ENCODE results near the gene TMEM59L. TPM values are rescaled to one million over a fixed set of nuclear protein-coding genes. Genes with fewer than 3 reads are reported as not detected.

TMEM59L gene
- total and polyA plus RNA-seq, 8 donors = 0.56 to 8.9 (median 1.2) TPM

DNA sequence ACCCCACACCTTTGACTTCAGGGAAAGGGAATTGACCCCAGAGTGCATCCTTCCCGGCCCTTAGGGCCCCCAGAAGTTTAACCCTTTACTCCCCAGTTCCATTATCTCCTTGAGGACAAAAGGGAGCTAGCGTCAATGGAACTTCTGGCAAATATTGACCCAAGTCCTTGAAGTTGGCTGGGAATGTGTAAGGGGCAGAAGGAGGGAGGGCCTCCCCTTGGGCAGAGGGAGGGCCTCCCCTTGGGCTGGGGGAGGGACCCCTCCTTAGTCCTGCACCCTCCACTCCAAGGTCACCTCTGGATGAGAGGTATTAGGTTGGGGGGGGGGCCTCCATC, 3.0 kb upstream of the TMEM59L start:
- TF ChIP-seq, protein P1, sequence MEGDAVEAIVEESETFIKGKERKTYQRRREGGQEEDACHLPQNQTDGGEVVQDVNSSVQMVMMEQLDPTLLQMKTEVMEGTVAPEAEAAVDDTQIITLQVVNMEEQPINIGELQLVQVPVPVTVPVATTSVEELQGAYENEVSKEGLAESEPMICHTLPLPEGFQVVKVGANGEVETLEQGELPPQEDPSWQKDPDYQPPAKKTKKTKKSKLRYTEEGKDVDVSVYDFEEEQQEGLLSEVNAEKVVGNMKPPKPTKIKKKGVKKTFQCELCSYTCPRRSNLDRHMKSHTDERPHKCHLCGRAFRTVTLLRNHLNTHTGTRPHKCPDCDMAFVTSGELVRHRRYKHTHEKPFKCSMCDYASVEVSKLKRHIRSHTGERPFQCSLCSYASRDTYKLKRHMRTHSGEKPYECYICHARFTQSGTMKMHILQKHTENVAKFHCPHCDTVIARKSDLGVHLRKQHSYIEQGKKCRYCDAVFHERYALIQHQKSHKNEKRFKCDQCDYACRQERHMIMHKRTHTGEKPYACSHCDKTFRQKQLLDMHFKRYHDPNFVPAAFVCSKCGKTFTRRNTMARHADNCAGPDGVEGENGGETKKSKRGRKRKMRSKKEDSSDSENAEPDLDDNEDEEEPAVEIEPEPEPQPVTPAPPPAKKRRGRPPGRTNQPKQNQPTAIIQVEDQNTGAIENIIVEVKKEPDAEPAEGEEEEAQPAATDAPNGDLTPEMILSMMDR (IDR thresholded peaks at IDR 0.05) = no peak
- intact Hi-C loops (cut with DNase I) = no loop called here
- Histone ChIP-seq H3K27me3 (peaks cover 0 to 29% (median 7%) of the 10 kb centered on the region in 4 donors), H3K4me1 (peaks cover 0 to 12% (median 0%) of the 10 kb centered on the region in 3 donors), H3K27ac (no peak overlapping the region), H3K4me3 (no peak overlapping the region), H3K9me3 (no peaks in the 10 kb centered on the region), H3K36me3 (no peaks in the 10 kb centered on the region)
- ATAC-seq = no peak
- no peak for DNase-seq
- 16 to 18% methylated on average over 2 of the region's 2 CpGs for WGBS, 2 donors
- FAIRE-seq = no peak

- peaks cover 0 to 29% (median 7%) of the 10 kb centered on the region in 4 donors for H3K27me3 ChIP-seq
- no peaks in the 10 kb centered on the region for H3K9me3 ChIP-seq
- H3K36me3 ChIP-seq = no peaks in the 10 kb centered on the region
- H3K4me3 ChIP-seq = no peak overlapping the region
- no peak for FAIRE-seq
- no peak overlapping the region for H3K27ac ChIP-seq
- no peak for ATAC-seq
- peaks cover 0 to 12% (median 0%) of the 10 kb centered on the region in 3 donors for H3K4me1 ChIP-seq
- no peak for DNase-seq
- TF ChIP-seq, protein P1 (IDR thresholded peaks at IDR 0.05) = no peak
- WGBS, 2 donors = 46 to 50% methylated on average over 3 of the region's 3 CpGs
- intact Hi-C loops (cut with DNase I) = no loop called here
These were observed 2.5 kb upstream of the TMEM59L start for GRCh38 chr19:18610245-18610555.

GRCh38 chr19:18610556-18611326, 1.9 kb upstream of the TMEM59L start:
- H3K4me3 ChIP-seq = no peak overlapping the region
- no peak for ATAC-seq
- FAIRE-seq = no peak
- H3K9me3 ChIP-seq = no peaks in the 10 kb centered on the region
- peaks cover 0 to 12% (median 0%) of the 10 kb centered on the region in 3 donors for H3K4me1 ChIP-seq
- peaks cover 0 to 25% (median 7%) of the 10 kb centered on the region in 4 donors for H3K27me3 ChIP-seq
- peak in 1 of 6 donors; percentile 32 for DNase-seq
- 8 to 12% methylated on average over 34 to 45 of the region's 45 CpGs for WGBS, 2 donors
- TF ChIP-seq, protein P1 (IDR thresholded peaks at IDR 0.05) = no peak
- H3K36me3 ChIP-seq = no peaks in the 10 kb centered on the region
- no peak overlapping the region for H3K27ac ChIP-seq
- intact Hi-C loops (cut with DNase I) = no loop called here

DNA sequence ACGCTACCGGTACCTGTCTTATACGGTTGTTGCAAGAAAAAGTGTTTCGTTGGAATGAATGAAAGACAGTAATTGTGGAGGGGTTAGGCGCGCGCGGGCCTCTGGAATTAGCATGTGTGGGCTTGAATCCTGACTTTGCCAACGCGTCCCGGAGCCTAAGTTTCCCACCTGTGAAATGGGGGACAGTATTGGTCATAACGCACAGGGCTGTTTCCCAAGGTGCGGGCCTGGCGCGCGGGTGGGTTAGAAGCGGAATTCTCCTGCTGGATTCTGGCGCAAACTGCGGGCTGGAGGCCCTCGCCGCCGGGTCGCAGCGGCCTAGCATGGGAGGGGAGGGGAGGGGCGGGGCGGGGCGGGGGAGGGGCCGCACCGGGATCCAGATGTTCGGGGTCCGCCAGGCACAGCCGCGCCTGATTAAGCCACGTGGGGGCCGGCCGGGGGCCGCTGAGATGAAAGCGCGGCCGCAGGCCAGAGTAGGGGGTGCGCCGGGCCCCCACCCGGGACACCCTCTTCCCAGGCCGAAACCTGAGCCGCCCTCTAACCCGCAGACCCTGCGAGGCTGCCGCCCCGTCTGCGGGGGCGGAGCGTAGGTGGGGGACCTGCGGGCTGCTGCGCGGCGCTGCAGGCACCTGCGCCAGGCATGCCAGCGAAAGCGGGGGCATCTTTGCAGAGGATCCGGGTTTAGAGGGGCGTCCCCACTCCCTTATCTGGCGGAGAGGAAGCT, 1.2 kb upstream of the TMEM59L start:
- Histone ChIP-seq H3K36me3 (no peaks in the 10 kb centered on the region), H3K9me3 (no peaks in the 10 kb centered on the region), H3K4me3 (peak overlapping the region in 1 of 4 donors; percentile 20), H3K27ac (no peak overlapping the region), H3K27me3 (peaks cover 0 to 23% (median 7%) of the 10 kb centered on the region in 4 donors), H3K4me1 (peaks cover 0 to 12% (median 0%) of the 10 kb centered on the region in 3 donors)
- FAIRE-seq = no peak
- 4 to 5% methylated on average over 37 to 62 of the region's 62 CpGs for WGBS, 2 donors
- no peak for DNase-seq
- peak in 3 of 4 donors; percentile 22 to 38 (median 32) for ATAC-seq
- intact Hi-C loops (cut with DNase I) = no loop called here
- TF ChIP-seq, protein P1 (IDR thresholded peaks at IDR 0.05) = no peak

Data from pancreas (tissue), 10 donors.